ENCODE results near the gene LDHB. TPM values are rescaled to one million over a fixed set of nuclear protein-coding genes. Genes with fewer than 3 reads are reported as not detected.
"Not testable (repeated sequence)": the region's sequence is repeated elsewhere in the genome, so short reads cannot be mapped to it uniquely, and the experiment has no call there.

Gene LDHB
- 1,885 and 2,159 TPM in 2 replicates for total RNA-seq (2014; rRNA removed; shearing (Covaris generic))
- polyA plus RNA-seq (2015; cell fraction: cytosol; rRNA removed), result 1,235 and 1,283 TPM in 2 replicates
- polyA plus RNA-seq (2015; cell fraction: nucleus; rRNA removed), result 373 and 500 TPM in 2 replicates

GRCh38 chr12:21657326-21658077 lies at the start of gene LDHB:
TSS of gene LDHB (minus strand) at chr12:21657842. CDS start at chr12:21654671, 3,171 bp downstream.
- DNase-seq (ENCODE audit: low read depth, low spot score), result peak; percentile 98
- in situ Hi-C loops (cut with HindIII; ENCODE audit: low pct_unique_long_range_greater_than_20kb, low sequenced_read_pairs), result no loop called here

GRCh38 chr12:21704847-21705246 lies 47.2 kb upstream of the LDHB start:
- in situ Hi-C loops (cut with HindIII; ENCODE audit: low pct_unique_long_range_greater_than_20kb, low sequenced_read_pairs), result no loop called here
- no peak for DNase-seq (ENCODE audit: low read depth, low spot score)

GRCh38 chr12:21699851-21700250 lies 42.2 kb upstream of the LDHB start:
- in situ Hi-C loops (cut with HindIII; ENCODE audit: low pct_unique_long_range_greater_than_20kb, low sequenced_read_pairs), result no loop called here
- DNase-seq (ENCODE audit: low read depth, low spot score), result no peak

GRCh38 chr12:21697904-21698630 lies 40.4 kb upstream of the LDHB start:
- peak; percentile 60 for DNase-seq (ENCODE audit: low read depth, low spot score)
- in situ Hi-C loops (cut with HindIII; ENCODE audit: low pct_unique_long_range_greater_than_20kb, low sequenced_read_pairs), result no loop called here

- in situ Hi-C loops (cut with HindIII; ENCODE audit: low pct_unique_long_range_greater_than_20kb, low sequenced_read_pairs), result no loop called here
- no peak for DNase-seq (ENCODE audit: low read depth, low spot score)
Observed at GRCh38 chr12:21696625-21697024, 39.0 kb upstream of the LDHB start.

- DNase-seq (ENCODE audit: low read depth, low spot score), result no peak
- in situ Hi-C loops (cut with HindIII; ENCODE audit: low pct_unique_long_range_greater_than_20kb, low sequenced_read_pairs), result no loop called here
Observed at GRCh38 chr12:21695986-21696385, 38.3 kb upstream of the LDHB start.

- in situ Hi-C loops (cut with HindIII; ENCODE audit: low pct_unique_long_range_greater_than_20kb, low sequenced_read_pairs), result no loop called here
- no peak for DNase-seq (ENCODE audit: low read depth, low spot score)
Observed at GRCh38 chr12:21694660-21695059, 37.0 kb upstream of the LDHB start.

- in situ Hi-C loops (cut with HindIII; ENCODE audit: low pct_unique_long_range_greater_than_20kb, low sequenced_read_pairs), result no loop called here
- DNase-seq (ENCODE audit: low read depth, low spot score), result no peak
Observed at GRCh38 chr12:21691515-21691914, 33.9 kb upstream of the LDHB start.

GRCh38 chr12:21690704-21691368 lies 33.2 kb upstream of the LDHB start:
- no peak for DNase-seq (ENCODE audit: low read depth, low spot score)
- in situ Hi-C loops (cut with HindIII; ENCODE audit: low pct_unique_long_range_greater_than_20kb, low sequenced_read_pairs), result no loop called here

- in situ Hi-C loops (cut with HindIII; ENCODE audit: low pct_unique_long_range_greater_than_20kb, low sequenced_read_pairs), result no loop called here
- no peak for DNase-seq (ENCODE audit: low read depth, low spot score)
Observed at GRCh38 chr12:21683115-21683514, 25.5 kb upstream of the LDHB start.

- DNase-seq (ENCODE audit: low read depth, low spot score), result no peak
- in situ Hi-C loops (cut with HindIII; ENCODE audit: low pct_unique_long_range_greater_than_20kb, low sequenced_read_pairs), result no loop called here
Observed at GRCh38 chr12:21678959-21679358, 21.3 kb upstream of the LDHB start.

GRCh38 chr12:21677622-21678277 lies 20.1 kb upstream of the LDHB start:
- DNase-seq (ENCODE audit: low read depth, low spot score), result no peak
- in situ Hi-C loops (cut with HindIII; ENCODE audit: low pct_unique_long_range_greater_than_20kb, low sequenced_read_pairs), result no loop called here

GRCh38 chr12:21677204-21677603 lies 19.6 kb upstream of the LDHB start:
- no peak for DNase-seq (ENCODE audit: low read depth, low spot score)
- in situ Hi-C loops (cut with HindIII; ENCODE audit: low pct_unique_long_range_greater_than_20kb, low sequenced_read_pairs), result no loop called here

GRCh38 chr12:21676776-21677175 lies 19.1 kb upstream of the LDHB start:
- in situ Hi-C loops (cut with HindIII; ENCODE audit: low pct_unique_long_range_greater_than_20kb, low sequenced_read_pairs), result no loop called here
- no peak for DNase-seq (ENCODE audit: low read depth, low spot score)

GRCh38 chr12:21675641-21676040 lies 18.0 kb upstream of the LDHB start:
- in situ Hi-C loops (cut with HindIII; ENCODE audit: low pct_unique_long_range_greater_than_20kb, low sequenced_read_pairs), result no loop called here
- no peak for DNase-seq (ENCODE audit: low read depth, low spot score)

- no peak for DNase-seq (ENCODE audit: low read depth, low spot score)
- in situ Hi-C loops (cut with HindIII; ENCODE audit: low pct_unique_long_range_greater_than_20kb, low sequenced_read_pairs), result no loop called here
Observed at GRCh38 chr12:21675096-21675495, 17.5 kb upstream of the LDHB start.

GRCh38 chr12:21673830-21674552 lies 16.3 kb upstream of the LDHB start:
- DNase-seq (ENCODE audit: low read depth, low spot score); in situ Hi-C loops (cut with HindIII; ENCODE audit: low pct_unique_long_range_greater_than_20kb, low sequenced_read_pairs): not testable (repeated sequence)

Data from SK-MEL-5 (cell line).